HUES64 (cell line): ENCODE measurements around the gene ZNF341.

ENCODE experiments used
- H3K27ac ChIP-seq: 2 replicates; pipeline ENCODE4 v1.7.0; 2013; ENCODE audit warnings: low read depth, low read length, inconsistent platforms
- H3K27me3 ChIP-seq: 2 replicates; pipeline ENCODE4 v1.6.1; 2013; ENCODE audit warnings: mild to moderate bottlenecking, low read length; ENCODE audit not compliant: insufficient read depth
- H3K36me3 ChIP-seq: 2 replicates; pipeline ENCODE4 v1.6.1; 2013; ENCODE audit warnings: mild to moderate bottlenecking, low read length; ENCODE audit not compliant: insufficient read depth
- H3K4me1 ChIP-seq: 2 replicates; pipeline ENCODE4 v1.6.1; 2013; ENCODE audit warnings: mild to moderate bottlenecking, low read length, moderate library complexity; ENCODE audit not compliant: insufficient read depth
- H3K4me3 ChIP-seq: 2 replicates; pipeline ENCODE4 v1.5.1; 2013; ENCODE audit warnings: mild to moderate bottlenecking, low read length, moderate library complexity
- H3K9ac ChIP-seq: 2 replicates; pipeline ENCODE4 v1.6.1; 2013; ENCODE audit warnings: mild to moderate bottlenecking, low read depth, low read length
- H3K9me3 ChIP-seq: 2 replicates; pipeline ENCODE4 v1.6.1; 2013; ENCODE audit warnings: low read depth, low read length; ENCODE audit not compliant: insufficient read depth
- whole genome bisulfite sequencing: fragments of 150-250, 120-280 bp; methylation state at CpG from one replicate; pipeline ENCODE4 v1.1.7; 2013; ENCODE audit warnings: missing lambda C conversion rate; 5-methylcytosine and 5-hydroxymethylcytosine counted together

Gene ZNF341

GRCh38 chr20:33703498-33704137 is 28.2 kb upstream of the ZNF341 start:
- Histone ChIP-seq H3K27ac (no peak overlapping the region), H3K9ac (no peak overlapping the region), H3K4me3 (no peak overlapping the region), H3K9me3 (no peaks in the 10 kb centered on the region), H3K27me3 (no peaks in the 10 kb centered on the region), H3K4me1 (no peaks in the 10 kb centered on the region), H3K36me3 (no peaks in the 10 kb centered on the region)
- WGBS: 91% methylated on average over 6 of the region's 8 CpGs

GRCh38 chr20:33704197-33704924 is 27.4 kb upstream of the ZNF341 start:
- no peaks in the 10 kb centered on the region for H3K27me3 ChIP-seq
- no peaks in the 10 kb centered on the region for H3K36me3 ChIP-seq
- no peak overlapping the region for H3K4me3 ChIP-seq
- no peaks in the 10 kb centered on the region for H3K4me1 ChIP-seq
- no peak overlapping the region for H3K27ac ChIP-seq
- H3K9ac ChIP-seq: no peak overlapping the region
- WGBS: 90% methylated on average over 11 of the region's 11 CpGs
- H3K9me3 ChIP-seq: no peaks in the 10 kb centered on the region

DNA sequence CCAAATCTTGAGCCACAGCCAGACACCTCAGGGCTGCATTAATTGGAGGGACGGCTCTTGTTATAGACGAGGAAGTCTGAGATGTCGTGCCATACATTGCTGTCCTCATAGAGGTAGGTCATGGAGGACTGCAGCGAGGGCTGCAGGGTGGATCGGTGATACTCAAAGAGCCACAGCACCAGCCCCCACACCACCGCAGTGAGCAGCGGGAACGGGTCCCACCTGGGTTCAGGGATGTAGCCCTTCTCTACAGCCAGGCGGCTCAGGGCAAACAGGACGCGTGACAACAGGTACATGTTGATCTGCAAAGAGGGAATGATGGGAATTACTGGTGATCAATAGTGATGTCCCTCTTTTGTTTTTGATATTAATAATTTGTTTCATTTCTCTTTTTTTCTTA is 24.1 kb upstream of the ZNF341 start:
- Histone ChIP-seq H3K9me3 (no peaks in the 10 kb centered on the region), H3K4me3 (no peak overlapping the region), H3K27ac (no peak overlapping the region), H3K36me3 (no peaks in the 10 kb centered on the region), H3K4me1 (no peaks in the 10 kb centered on the region; the same call in 1 of the 2 replicates), H3K9ac (no peak overlapping the region), H3K27me3 (no peaks in the 10 kb centered on the region)
- 91% methylated on average over 11 of the region's 11 CpGs for WGBS

DNA sequence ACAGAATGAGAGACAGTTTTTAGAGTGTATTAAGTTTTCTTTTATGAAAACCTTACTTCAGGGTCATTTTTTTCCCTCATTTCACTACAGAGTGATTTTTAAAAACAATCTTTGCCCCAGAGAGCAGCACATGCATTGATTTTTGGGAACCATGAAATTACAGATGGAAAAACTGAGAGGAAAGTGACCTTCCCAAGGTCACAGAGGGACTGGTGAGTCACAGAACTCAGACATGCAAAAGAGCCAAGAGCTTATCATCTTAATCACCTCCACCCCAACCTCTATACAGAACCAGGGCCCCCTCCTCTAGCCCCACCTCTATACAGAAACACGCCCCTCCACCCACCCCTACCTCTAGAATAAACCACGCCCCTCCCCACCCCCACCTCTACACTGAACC is 22.4 kb upstream of the ZNF341 start:
- Histone ChIP-seq H3K36me3 (no peaks in the 10 kb centered on the region), H3K4me3 (no peak overlapping the region), H3K9me3 (no peaks in the 10 kb centered on the region), H3K4me1 (no peaks in the 10 kb centered on the region; the same call in 1 of the 2 replicates), H3K27ac (no peak overlapping the region), H3K9ac (peak overlapping the region; percentile 36; the same call in 1 of the 2 replicates), H3K27me3 (no peaks in the 10 kb centered on the region)
- 82% methylated on average over 2 of the region's 2 CpGs for WGBS

DNA sequence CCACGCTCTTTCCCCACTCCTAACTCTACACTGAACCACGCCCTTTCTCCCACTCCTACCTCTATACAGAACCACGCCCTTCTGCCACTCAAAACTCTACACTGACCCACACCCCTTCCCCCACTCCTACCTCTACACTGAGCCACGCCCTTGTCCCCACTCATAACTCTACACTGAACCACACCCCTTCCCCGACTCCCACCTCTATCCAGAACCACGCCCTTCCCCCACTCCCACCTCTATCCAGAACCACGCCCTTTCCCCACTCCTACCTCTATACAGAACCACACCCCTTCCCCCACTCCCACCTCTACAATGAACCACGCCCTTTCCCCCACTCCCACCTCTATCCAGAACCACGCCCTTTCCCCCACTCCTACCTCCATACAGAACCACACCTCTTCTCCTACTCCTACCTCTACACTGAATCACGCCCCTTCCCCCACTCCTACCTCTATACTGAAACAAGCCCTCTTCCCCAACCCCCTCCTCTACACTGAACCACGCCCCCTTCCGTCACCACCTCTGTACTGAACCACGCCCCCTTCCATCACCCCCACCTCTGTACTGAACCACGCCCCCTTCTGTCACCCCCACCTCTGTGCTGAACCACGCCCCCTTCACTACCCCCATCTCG is 21.8 kb upstream of the ZNF341 start:
- Histone ChIP-seq H3K27me3 (no peaks in the 10 kb centered on the region), H3K4me1 (no peaks in the 10 kb centered on the region; the same call in 1 of the 2 replicates), H3K27ac (no peak overlapping the region), H3K36me3 (no peaks in the 10 kb centered on the region), H3K4me3 (no peak overlapping the region), H3K9me3 (no peaks in the 10 kb centered on the region), H3K9ac (no peak overlapping the region)
- WGBS: 91% methylated on average over 14 of the region's 16 CpGs

GRCh38 chr20:33710681-33711445 is 20.9 kb upstream of the ZNF341 start:
- Histone ChIP-seq H3K4me3 (no peak overlapping the region), H3K9me3 (no peaks in the 10 kb centered on the region), H3K27me3 (no peaks in the 10 kb centered on the region), H3K9ac (no peak overlapping the region), H3K27ac (no peak overlapping the region), H3K36me3 (no peaks in the 10 kb centered on the region), H3K4me1 (no peaks in the 10 kb centered on the region; the same call in 1 of the 2 replicates)
- 81% methylated on average over 14 of the region's 14 CpGs for WGBS

- H3K9ac ChIP-seq: no peak overlapping the region
- no peaks in the 10 kb centered on the region; the same call in 1 of the 2 replicates for H3K4me1 ChIP-seq
- no peaks in the 10 kb centered on the region for H3K36me3 ChIP-seq
- H3K4me3 ChIP-seq: no peak overlapping the region
- H3K27ac ChIP-seq: no peak overlapping the region
- no peaks in the 10 kb centered on the region for H3K27me3 ChIP-seq
- 36% methylated on average over 1 of the region's 1 CpG for WGBS
- no peaks in the 10 kb centered on the region for H3K9me3 ChIP-seq
Measured at GRCh38 chr20:33711446-33711738, 20.4 kb upstream of the ZNF341 start.

GRCh38 chr20:33713865-33714367 is 17.9 kb upstream of the ZNF341 start:
- H3K27me3 ChIP-seq: no peaks in the 10 kb centered on the region

GRCh38 chr20:33716498-33716897 is 15.3 kb upstream of the ZNF341 start:
- Histone ChIP-seq H3K27ac (no peak overlapping the region), H3K36me3 (no peaks in the 10 kb centered on the region), H3K4me3 (no peak overlapping the region), H3K27me3 (no peaks in the 10 kb centered on the region), H3K9me3 (no peaks in the 10 kb centered on the region), H3K9ac (no peak overlapping the region), H3K4me1 (no peaks in the 10 kb centered on the region)
- 90% methylated on average over 1 of the region's 2 CpGs for WGBS

More at GRCh38 chr20:33713865-33714367, 17.9 kb upstream of the ZNF341 start:
- 92% methylated on average over 10 of the region's 10 CpGs for WGBS
- no peak overlapping the region for H3K9ac ChIP-seq
- no peaks in the 10 kb centered on the region for H3K36me3 ChIP-seq
- no peak overlapping the region for H3K27ac ChIP-seq
- no peaks in the 10 kb centered on the region; the same call in 1 of the 2 replicates for H3K4me1 ChIP-seq
- H3K4me3 ChIP-seq: no peak overlapping the region
- H3K9me3 ChIP-seq: no peaks in the 10 kb centered on the region

- no peaks in the 10 kb centered on the region for H3K4me1 ChIP-seq
- H3K9me3 ChIP-seq: no peaks in the 10 kb centered on the region
- H3K9ac ChIP-seq: no peak overlapping the region
- no peaks in the 10 kb centered on the region for H3K27me3 ChIP-seq
- H3K36me3 ChIP-seq: no peaks in the 10 kb centered on the region
- WGBS: 83% methylated on average over 13 of the region's 13 CpGs
- H3K4me3 ChIP-seq: peak overlapping the region; percentile 55
- no peak overlapping the region for H3K27ac ChIP-seq
Measured at GRCh38 chr20:33719277-33719988, 12.4 kb upstream of the ZNF341 start.
